PFSK-1 (cell line): ENCODE data around the gene EPHA7.

ENCODE experiments used
- FOXP2 ChIP-seq: optimal IDR thresholded peaks from 2 replicates; pipeline ENCODE3; 2011; ENCODE audit warnings: borderline replicate concordance, control low read depth, inconsistent platforms; ENCODE audit not compliant: insufficient read depth; ENCODE audit errors: extremely low read length, extremely low read depth
- POLR2AphosphoS5 ChIP-seq: IDR thresholded peaks from 2 replicates; pipeline ENCODE4 v1.6.1; 2012; ENCODE audit warnings: low read depth, mild to moderate bottlenecking, control low read depth, low read length, moderate library complexity
- TAF1 ChIP-seq: IDR thresholded peaks from 2 replicates; pipeline ENCODE4 v1.6.1; 2012; ENCODE audit warnings: low read length, control low read depth, borderline replicate concordance; ENCODE audit not compliant: insufficient read depth
- TF ChIP-seq, protein P1 (sequence below), 2 experiments: IDR thresholded peaks; 2 replicates each; pipeline versions ENCODE4 v1.6.1 to v1.8.0; 2011 to 2012; ENCODE audit warnings: low read depth in 2 of 2, low read length in 2 of 2, control low read depth in 1 of 2, inconsistent platforms in 1 of 2, mild to moderate bottlenecking in 1 of 2, moderate library complexity in 1 of 2; ENCODE audit not compliant: insufficient read depth in 1 of 2

- TF ChIP-seq, protein P1, sequence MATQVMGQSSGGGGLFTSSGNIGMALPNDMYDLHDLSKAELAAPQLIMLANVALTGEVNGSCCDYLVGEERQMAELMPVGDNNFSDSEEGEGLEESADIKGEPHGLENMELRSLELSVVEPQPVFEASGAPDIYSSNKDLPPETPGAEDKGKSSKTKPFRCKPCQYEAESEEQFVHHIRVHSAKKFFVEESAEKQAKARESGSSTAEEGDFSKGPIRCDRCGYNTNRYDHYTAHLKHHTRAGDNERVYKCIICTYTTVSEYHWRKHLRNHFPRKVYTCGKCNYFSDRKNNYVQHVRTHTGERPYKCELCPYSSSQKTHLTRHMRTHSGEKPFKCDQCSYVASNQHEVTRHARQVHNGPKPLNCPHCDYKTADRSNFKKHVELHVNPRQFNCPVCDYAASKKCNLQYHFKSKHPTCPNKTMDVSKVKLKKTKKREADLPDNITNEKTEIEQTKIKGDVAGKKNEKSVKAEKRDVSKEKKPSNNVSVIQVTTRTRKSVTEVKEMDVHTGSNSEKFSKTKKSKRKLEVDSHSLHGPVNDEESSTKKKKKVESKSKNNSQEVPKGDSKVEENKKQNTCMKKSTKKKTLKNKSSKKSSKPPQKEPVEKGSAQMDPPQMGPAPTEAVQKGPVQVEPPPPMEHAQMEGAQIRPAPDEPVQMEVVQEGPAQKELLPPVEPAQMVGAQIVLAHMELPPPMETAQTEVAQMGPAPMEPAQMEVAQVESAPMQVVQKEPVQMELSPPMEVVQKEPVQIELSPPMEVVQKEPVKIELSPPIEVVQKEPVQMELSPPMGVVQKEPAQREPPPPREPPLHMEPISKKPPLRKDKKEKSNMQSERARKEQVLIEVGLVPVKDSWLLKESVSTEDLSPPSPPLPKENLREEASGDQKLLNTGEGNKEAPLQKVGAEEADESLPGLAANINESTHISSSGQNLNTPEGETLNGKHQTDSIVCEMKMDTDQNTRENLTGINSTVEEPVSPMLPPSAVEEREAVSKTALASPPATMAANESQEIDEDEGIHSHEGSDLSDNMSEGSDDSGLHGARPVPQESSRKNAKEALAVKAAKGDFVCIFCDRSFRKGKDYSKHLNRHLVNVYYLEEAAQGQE (IDR thresholded peaks at IDR 0.05; ENCODE audit: insufficient read depth in 1 of 2, low read depth in 2 of 2, low read length in 2 of 2), result no peak
- TF ChIP-seq POLR2AphosphoS5 (no peak), TAF1 (no peak), FOXP2 (no peak)
Measured at GRCh38 chr6:93272211-93272610, 147.1 kb downstream of the EPHA7 start.
